ENCODE data around the gene TRMT61A. TPM values are rescaled to one million over a fixed set of nuclear protein-coding genes. Genes with fewer than 3 reads are reported as not detected.

Gene TRMT61A
- 5.8 and 6.8 TPM in 2 replicates for total RNA-seq (2014; rRNA removed; shearing (Covaris generic))

GRCh38 chr14:103528587-103529382 is at the start of gene TRMT61A:
TRMT61A (plus strand) TSS chr14:103529196; CDS start chr14:103529979, 783 bp downstream.
- DNase-seq (ENCODE audit: low spot score) = peak; percentile 91

- DNase-seq (ENCODE audit: low spot score) = no peak
These were observed 48.4 kb upstream of the TRMT61A start for GRCh38 chr14:103480595-103480994.

GRCh38 chr14:103483600-103483999 is 45.4 kb upstream of the TRMT61A start:
- peak; percentile 76 for DNase-seq (ENCODE audit: low spot score)

GRCh38 chr14:103485504-103485903 is 43.5 kb upstream of the TRMT61A start:
- DNase-seq (ENCODE audit: low spot score) = no peak

- no peak for DNase-seq (ENCODE audit: low spot score)
These were observed 40.9 kb upstream of the TRMT61A start for GRCh38 chr14:103488071-103488470.

- DNase-seq (ENCODE audit: low spot score) = no peak
These were observed 40.0 kb upstream of the TRMT61A start for GRCh38 chr14:103488960-103489359.

GRCh38 chr14:103489621-103490020 is 39.4 kb upstream of the TRMT61A start:
- DNase-seq (ENCODE audit: low spot score) = no peak

GRCh38 chr14:103491691-103492090 is 37.3 kb upstream of the TRMT61A start:
- DNase-seq (ENCODE audit: low spot score) = no peak

- no peak for DNase-seq (ENCODE audit: low spot score)
These were observed 36.7 kb upstream of the TRMT61A start for GRCh38 chr14:103492156-103492925.

- DNase-seq (ENCODE audit: low spot score) = no peak
These were observed 33.1 kb upstream of the TRMT61A start for GRCh38 chr14:103495854-103496253.

- no peak for DNase-seq (ENCODE audit: low spot score)
These were observed 32.2 kb upstream of the TRMT61A start for GRCh38 chr14:103496776-103497175.

- no peak for DNase-seq (ENCODE audit: low spot score)
These were observed 29.3 kb upstream of the TRMT61A start for GRCh38 chr14:103499709-103500108.

- peak; percentile 79 for DNase-seq (ENCODE audit: low spot score)
These were observed 28.6 kb upstream of the TRMT61A start for GRCh38 chr14:103500148-103500990.

- no peak for DNase-seq (ENCODE audit: low spot score)
These were observed 27.7 kb upstream of the TRMT61A start for GRCh38 chr14:103501041-103501870.

GRCh38 chr14:103501921-103502669 is 26.9 kb upstream of the TRMT61A start:
- no peak for DNase-seq (ENCODE audit: low spot score)

- DNase-seq (ENCODE audit: low spot score) = no peak
These were observed 26.1 kb upstream of the TRMT61A start for GRCh38 chr14:103502877-103503276.

GRCh38 chr14:103503296-103503695 is 25.7 kb upstream of the TRMT61A start:
- DNase-seq (ENCODE audit: low spot score) = no peak

GRCh38 chr14:103504991-103505565 is 23.9 kb upstream of the TRMT61A start:
- no peak for DNase-seq (ENCODE audit: low spot score)

GRCh38 chr14:103507751-103508150 is 21.2 kb upstream of the TRMT61A start:
- DNase-seq (ENCODE audit: low spot score) = no peak

Measured in H4 (cell line).